Rectal smooth muscle tissue (tissue), 1 donor: ENCODE data around the gene NUTF2.

Experiments
- H3K27ac ChIP-seq: one replicate; pipeline ENCODE4 v1.7.0; 2013; ENCODE audit warnings: low read depth, low read length, inconsistent platforms
- H3K27me3 ChIP-seq: one replicate; pipeline ENCODE4 v1.7.0; 2013; ENCODE audit warnings: low read length; ENCODE audit not compliant: control insufficient read depth, insufficient read depth
- H3K36me3 ChIP-seq: one replicate; pipeline ENCODE4 v1.7.0; 2013; ENCODE audit warnings: low read length; ENCODE audit not compliant: control insufficient read depth, insufficient read depth
- H3K4me1 ChIP-seq: one replicate; pipeline ENCODE4 v1.7.0; 2013; ENCODE audit warnings: low read length; ENCODE audit not compliant: control insufficient read depth, insufficient read depth
- H3K4me3 ChIP-seq: one replicate; pipeline ENCODE4 v1.7.0; 2013; ENCODE audit warnings: low read length
- H3K9ac ChIP-seq: one replicate; pipeline ENCODE4 v1.7.0; 2013; ENCODE audit warnings: low read length

Gene NUTF2

DNA sequence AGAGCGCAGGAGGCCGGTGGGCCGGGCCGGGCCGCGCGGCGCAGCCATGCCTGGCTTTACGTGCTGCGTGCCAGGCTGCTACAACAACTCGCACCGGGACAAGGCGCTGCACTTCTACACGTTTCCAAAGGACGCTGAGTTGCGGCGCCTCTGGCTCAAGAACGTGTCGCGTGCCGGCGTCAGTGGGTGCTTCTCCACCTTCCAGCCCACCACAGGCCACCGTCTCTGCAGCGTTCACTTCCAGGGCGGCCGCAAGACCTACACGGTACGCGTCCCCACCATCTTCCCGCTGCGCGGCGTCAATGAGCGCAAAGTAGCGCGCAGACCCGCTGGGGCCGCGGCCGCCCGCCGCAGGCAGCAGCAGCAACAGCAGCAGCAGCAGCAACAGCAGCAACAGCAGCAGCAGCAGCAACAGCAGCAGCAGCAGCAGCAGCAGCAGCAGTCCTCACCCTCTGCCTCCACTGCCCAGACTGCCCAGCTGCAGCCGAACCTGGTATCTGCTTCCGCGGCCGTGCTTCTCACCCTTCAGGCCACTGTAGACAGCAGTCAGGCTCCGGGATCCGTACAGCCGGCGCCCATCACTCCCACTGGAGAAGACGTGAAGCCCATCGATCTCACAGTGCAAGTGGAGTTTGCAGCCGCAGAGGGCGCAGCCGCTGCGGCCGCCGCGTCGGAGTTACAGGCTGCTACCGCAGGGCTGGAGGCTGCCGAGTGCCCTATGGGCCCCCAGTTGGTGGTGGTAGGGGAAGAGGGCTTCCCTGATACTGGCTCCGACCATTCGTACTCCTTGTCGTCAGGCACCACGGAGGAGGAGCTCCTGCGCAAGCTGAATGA lies 4.0 kb upstream of the NUTF2 start:
- Histone ChIP-seq H3K27me3 (no peaks in the 10 kb centered on the region), H3K36me3 (no peaks in the 10 kb centered on the region), H3K27ac (peak overlapping the region; percentile 100), H3K9ac (peak overlapping the region; percentile 70), H3K4me3 (peak overlapping the region; percentile 98), H3K4me1 (peaks cover 37% of the 10 kb centered on the region)

DNA sequence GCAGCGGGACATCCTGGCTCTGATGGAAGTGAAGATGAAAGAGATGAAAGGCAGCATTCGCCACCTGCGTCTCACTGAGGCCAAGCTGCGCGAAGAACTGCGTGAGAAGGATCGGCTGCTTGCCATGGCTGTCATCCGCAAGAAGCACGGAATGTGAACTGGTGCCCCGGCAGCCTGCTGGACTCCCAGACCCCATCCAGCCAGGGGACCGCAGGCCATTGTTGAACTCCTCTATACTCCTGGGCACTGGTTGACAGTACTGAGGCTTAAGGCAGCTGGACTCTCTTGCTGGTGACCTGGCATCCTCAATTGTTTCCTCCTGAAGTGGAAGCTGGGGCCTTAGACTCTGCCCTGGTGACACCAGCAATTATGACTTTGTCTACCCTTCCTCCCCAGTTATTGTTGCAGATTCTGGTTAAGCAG lies 3.4 kb upstream of the NUTF2 start:
- no peaks in the 10 kb centered on the region for H3K27me3 ChIP-seq
- no peaks in the 10 kb centered on the region for H3K36me3 ChIP-seq
- H3K9ac ChIP-seq: peak overlapping the region; percentile 70
- peak overlapping the region; percentile 98 for H3K4me3 ChIP-seq
- peaks cover 41% of the 10 kb centered on the region for H3K4me1 ChIP-seq
- H3K27ac ChIP-seq: peak overlapping the region; percentile 100

DNA sequence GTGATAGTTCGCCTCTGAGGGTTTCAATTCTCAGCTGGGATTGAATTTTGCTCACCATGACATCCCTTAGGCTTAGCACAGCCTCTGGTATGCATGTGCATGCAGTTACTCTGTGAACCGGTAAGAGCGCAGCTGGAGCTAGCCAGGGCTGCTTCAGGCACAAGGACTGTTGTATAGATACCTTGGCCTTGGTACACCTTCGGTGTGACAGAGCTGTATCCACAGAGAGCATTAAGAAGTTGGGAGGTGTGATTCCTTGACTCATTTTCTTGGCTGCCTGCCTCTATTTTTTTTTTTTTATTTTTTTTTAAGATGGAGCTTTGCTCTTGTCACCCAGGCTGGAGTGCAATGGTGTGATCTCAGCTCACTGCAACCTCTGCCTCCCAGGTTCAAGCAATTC lies 2.2 kb upstream of the NUTF2 start:
- peak overlapping the region; percentile 46 for H3K4me3 ChIP-seq
- H3K9ac ChIP-seq: peak overlapping the region; percentile 61
- peak overlapping the region; percentile 42 for H3K27ac ChIP-seq
- no peaks in the 10 kb centered on the region for H3K27me3 ChIP-seq
- H3K36me3 ChIP-seq: no peaks in the 10 kb centered on the region
- H3K4me1 ChIP-seq: peaks cover 41% of the 10 kb centered on the region

DNA sequence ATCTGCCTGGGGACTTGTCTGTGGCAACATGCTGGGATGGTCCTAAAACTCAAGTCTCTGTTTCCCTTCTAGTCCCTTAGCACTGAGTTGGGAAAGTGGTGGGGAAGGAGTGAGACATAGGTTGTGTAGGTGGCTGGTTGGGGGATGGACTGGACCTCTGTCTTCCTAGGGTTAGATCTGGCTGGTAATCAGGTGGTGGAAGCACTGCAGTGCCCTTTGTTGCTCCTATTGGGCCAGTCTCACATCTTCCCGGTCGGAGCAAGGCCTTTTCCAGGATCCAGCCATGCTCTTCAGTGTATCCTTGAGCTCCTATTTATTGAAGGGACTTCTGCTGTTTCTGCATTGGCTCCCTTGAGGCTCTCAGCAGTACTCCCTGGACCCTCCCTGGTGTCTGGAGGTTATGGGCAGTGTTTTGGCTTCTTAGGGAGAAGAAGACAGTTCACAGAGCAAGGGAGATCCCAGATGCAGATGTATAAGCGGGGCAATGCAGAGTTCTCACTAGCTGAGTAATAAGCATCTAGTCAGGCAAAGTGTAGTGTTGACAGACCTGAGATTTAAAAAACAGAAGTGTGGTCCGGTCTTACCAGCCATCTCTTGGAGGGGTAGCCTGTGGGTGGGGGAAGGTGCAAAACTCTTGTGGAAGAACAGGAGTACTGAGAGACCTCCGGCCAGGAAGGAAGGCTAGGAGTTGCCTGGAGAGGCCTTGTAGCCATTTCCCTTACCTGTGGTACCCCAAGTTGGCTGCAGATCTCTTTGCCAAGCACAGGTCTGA lies 1.3 kb upstream of the NUTF2 start:
- Histone ChIP-seq H3K9ac (peak overlapping the region; percentile 73), H3K4me1 (peaks cover 41% of the 10 kb centered on the region), H3K27ac (peak overlapping the region; percentile 96), H3K27me3 (no peaks in the 10 kb centered on the region), H3K4me3 (peak overlapping the region; percentile 91), H3K36me3 (no peaks in the 10 kb centered on the region)

DNA sequence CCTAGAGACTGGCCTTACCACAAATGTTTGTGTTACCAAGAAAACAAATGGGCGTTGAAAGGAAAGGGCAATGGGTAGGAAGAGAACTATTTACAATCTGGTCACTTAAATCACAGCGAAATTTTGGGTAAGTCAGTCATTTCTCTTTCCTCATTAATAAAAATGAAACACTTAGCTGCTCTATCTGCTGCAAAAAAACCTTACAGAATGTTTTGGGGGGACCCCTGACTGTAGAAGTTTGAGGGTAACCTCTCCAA lies 742 bp upstream of the NUTF2 start:
- H3K4me3 ChIP-seq: peak overlapping the region; percentile 91
- no peaks in the 10 kb centered on the region for H3K27me3 ChIP-seq
- H3K9ac ChIP-seq: peak overlapping the region; percentile 81
- H3K4me1 ChIP-seq: peaks cover 41% of the 10 kb centered on the region
- H3K27ac ChIP-seq: peak overlapping the region; percentile 96
- no peaks in the 10 kb centered on the region for H3K36me3 ChIP-seq

DNA sequence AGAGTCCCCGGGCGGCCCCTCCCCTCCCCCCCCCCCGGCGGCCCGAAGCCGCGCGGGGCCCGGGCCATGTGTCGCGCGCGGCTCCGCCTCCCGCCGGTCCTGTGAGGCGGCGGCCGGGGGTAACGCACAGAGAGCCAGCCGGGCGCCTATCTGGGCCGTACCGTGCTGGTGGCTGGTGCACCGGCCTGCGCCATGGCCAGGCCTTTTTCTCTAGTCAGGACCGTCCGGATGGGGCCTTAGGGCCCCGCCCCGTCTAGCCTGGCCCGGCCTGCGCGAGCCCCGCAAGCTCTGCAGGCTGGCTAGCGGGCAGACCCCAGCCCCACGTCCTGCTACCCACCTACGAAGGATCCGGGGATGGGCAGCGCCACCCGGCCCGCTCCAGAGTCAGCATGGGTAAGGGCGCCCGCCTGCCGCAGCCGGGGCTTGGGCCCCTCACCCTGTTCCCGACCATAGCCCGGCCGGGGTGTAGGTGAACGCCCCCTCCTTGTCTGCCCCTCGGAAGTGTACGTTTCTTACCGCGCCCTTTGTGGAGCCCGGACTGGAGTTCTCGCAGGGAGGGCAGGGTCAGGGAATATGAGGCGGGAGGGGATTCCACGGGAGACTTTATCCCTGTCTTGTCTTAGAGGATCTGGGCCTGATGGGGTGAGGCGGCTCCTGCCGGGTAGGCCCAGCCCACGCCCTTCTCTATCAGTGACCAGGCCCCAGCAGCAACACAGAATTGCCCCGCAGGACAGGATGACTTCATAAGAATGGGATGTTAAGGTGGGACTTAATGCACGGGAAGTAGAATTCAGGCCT lies 530 bp downstream of the NUTF2 start, which contains the start of gene CENPT:
Gene CENPT (minus strand): TSS at position 630 of the 798 bp plus-strand sequence. CDS start 13,834 bp downstream, outside the sequence.
- H3K36me3 ChIP-seq: no peaks in the 10 kb centered on the region
- H3K9ac ChIP-seq: peak within 1 kb of the TSS; percentile 81
- H3K4me3 ChIP-seq: peak within 1 kb of the TSS; percentile 91
- H3K4me1 ChIP-seq: peaks cover 37% of the 10 kb centered on the region
- peak within 1 kb of the TSS; percentile 96 for H3K27ac ChIP-seq
- no peaks in the 10 kb centered on the region for H3K27me3 ChIP-seq

DNA sequence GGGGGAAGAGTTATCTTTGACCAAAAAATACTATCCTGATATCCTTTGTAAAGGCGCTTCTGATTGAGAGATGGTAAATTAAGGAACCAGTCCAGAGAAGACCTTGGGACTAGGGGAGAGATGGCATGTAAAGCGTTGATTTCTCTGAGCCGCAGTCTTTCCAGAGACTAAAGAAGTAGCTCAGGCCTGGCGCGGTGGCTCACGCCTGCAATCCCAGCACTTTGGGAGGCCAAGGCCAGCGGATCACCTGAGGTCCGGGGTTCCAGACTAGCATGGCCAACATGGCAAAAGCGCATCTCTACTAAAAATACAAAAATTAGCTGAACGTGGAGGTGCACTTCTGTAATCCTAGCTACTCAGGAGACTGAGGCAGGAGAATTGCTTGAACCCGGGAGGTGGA lies 1.4 kb downstream of the NUTF2 start:
- H3K4me3 ChIP-seq: peak overlapping the region; percentile 91
- H3K36me3 ChIP-seq: no peaks in the 10 kb centered on the region
- no peak overlapping the region for H3K27ac ChIP-seq
- no peak overlapping the region for H3K9ac ChIP-seq
- H3K27me3 ChIP-seq: no peaks in the 10 kb centered on the region
- H3K4me1 ChIP-seq: peaks cover 34% of the 10 kb centered on the region

DNA sequence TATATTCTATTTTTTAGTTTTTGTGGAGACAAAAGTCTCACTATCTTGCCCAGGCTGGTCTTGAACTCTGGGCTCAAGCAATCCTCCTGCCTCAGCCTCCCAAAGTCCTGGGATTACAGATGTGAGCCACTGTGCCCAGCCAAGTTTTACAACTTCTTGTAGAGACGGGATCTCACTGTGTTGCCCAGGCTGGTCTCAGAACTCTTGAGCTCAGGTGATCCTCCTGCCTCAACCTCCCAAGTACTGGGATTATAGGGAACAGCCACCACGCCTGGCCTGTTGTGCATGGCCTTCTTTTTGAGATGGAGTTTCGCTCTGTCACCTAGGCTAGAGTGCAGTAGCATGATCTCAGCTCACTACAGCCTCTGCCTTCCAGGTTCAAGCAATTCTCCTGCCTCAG lies 6.9 kb downstream of the NUTF2 start:
- Histone ChIP-seq H3K4me3 (no peak overlapping the region), H3K27me3 (no peaks in the 10 kb centered on the region), H3K9ac (no peak overlapping the region), H3K27ac (no peak overlapping the region), H3K4me1 (peaks cover 14% of the 10 kb centered on the region), H3K36me3 (no peaks in the 10 kb centered on the region)

DNA sequence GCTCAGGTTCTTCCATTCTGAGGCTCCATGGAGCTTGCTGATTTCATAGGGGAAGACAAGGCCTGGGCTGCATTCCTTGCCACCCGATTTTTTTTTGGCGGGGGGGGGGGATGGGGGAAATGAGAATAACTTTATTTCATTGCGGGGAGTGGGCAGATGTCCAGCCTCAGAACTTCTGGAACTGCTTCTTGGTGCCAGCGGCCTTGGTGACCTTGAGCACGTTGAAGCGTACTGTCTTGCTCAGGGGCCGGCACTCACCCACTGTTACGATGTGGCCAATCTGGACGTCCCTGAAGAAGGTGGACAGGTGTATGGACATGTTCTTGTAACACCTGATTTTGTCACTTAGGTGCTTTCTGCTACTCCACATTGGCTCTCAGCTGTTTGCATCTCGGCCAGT lies 9.1 kb downstream of the NUTF2 start:
- Histone ChIP-seq H3K4me3 (no peak overlapping the region), H3K9ac (no peak overlapping the region), H3K36me3 (peaks cover 3% of the 10 kb centered on the region), H3K4me1 (peaks cover 14% of the 10 kb centered on the region), H3K27me3 (no peaks in the 10 kb centered on the region), H3K27ac (no peak overlapping the region)

DNA sequence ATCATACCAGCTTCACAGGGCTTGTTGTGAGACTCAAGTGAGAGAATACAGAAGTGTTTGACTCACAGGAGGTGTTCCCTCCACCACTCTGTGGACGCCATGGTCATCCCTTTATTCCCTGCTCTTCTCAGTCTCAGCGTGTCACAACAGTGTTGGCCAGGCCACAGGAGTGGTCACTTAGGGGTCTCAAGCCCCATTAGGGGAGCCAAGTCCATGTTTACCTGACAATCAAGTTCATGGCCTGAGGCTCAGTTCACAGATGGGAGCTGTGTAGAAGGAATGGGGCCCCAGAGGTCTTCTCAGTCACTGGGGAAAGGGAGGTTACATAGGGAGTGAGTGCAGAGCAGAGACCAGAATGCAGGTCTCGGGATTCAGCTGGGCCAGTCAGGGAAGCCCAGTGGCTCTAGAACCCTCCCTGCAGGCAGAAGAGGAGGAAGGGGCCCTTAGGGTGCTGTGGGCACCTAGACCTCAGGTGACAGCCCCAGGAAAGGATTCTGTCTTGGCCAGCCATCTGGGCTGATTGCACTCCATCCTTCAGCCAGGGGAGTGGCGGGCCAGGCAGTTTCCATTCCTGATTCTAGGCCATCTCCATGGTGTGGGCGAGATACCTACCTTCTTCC lies 10.3 kb downstream of the NUTF2 start:
- Histone ChIP-seq H3K4me3 (no peak overlapping the region), H3K9ac (no peak overlapping the region), H3K36me3 (peaks cover 3% of the 10 kb centered on the region), H3K27me3 (no peaks in the 10 kb centered on the region), H3K27ac (peak overlapping the region; percentile 51), H3K4me1 (peaks cover 14% of the 10 kb centered on the region)

DNA sequence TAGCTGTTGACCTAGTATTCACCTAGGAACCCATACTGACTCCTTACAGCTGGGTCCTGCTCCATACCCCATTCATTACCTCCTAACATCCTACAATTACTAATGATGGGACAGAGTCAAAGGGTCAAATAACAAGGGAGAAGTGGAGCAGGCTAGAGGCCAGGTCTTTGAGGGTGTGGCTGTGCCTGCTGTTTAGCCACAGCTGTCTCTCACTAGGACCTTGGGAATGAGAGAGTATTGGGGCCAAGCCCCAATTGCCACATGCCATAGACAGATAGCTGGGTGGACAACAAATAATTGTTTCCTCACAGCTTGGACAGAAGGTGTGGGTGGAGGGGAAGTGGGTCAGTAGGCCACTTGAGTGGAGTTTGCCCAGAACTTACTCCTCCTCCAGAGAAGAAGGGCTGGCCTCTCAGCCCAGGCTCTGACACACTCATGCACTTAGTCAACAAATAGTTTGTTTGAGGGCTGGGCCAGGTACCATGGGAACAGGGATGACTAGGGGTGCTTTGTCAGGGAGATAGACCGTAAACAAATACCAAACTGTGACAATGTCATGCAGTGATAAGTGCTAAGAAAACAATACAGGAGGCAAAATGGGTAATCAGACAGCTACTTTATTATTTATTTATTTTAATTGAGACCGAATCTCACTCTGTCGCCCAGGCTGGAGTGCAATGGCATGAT lies 11.0 kb downstream of the NUTF2 start:
- H3K4me3 ChIP-seq: no peak overlapping the region
- peaks cover 15% of the 10 kb centered on the region for H3K4me1 ChIP-seq
- H3K27ac ChIP-seq: peak overlapping the region; percentile 51
- no peaks in the 10 kb centered on the region for H3K27me3 ChIP-seq
- no peak overlapping the region for H3K9ac ChIP-seq
- peaks cover 3% of the 10 kb centered on the region for H3K36me3 ChIP-seq
